ENCODE results near the gene SLC25A22.

GRCh38 chr11:816433-816779 lies 18.3 kb upstream of the SLC25A22 start:
- TF ChIP-seq, protein P1, sequence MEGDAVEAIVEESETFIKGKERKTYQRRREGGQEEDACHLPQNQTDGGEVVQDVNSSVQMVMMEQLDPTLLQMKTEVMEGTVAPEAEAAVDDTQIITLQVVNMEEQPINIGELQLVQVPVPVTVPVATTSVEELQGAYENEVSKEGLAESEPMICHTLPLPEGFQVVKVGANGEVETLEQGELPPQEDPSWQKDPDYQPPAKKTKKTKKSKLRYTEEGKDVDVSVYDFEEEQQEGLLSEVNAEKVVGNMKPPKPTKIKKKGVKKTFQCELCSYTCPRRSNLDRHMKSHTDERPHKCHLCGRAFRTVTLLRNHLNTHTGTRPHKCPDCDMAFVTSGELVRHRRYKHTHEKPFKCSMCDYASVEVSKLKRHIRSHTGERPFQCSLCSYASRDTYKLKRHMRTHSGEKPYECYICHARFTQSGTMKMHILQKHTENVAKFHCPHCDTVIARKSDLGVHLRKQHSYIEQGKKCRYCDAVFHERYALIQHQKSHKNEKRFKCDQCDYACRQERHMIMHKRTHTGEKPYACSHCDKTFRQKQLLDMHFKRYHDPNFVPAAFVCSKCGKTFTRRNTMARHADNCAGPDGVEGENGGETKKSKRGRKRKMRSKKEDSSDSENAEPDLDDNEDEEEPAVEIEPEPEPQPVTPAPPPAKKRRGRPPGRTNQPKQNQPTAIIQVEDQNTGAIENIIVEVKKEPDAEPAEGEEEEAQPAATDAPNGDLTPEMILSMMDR (IDR thresholded peaks at IDR 0.05; ENCODE audit: insufficient read depth, low read length, poor library complexity, severe bottlenecking): no peak
- no peak for TF ChIP-seq EZH2phosphoT487 (conservative IDR thresholded peaks at IDR 0.05; ENCODE audit: low read length)
